Activated T-helper 2 cell treated with anti-CD3 and anti-CD28 coated beads, Interferon-gamma antibody, Interleukin-2, Interleukin-4, amounts not matched to agents 10 μg/mL and 5 μg/mL and 100 μg/mL, durations not matched to agents 14 hours and 24 hours and 36 hours (primary cell): ENCODE measurements around the gene FOXP3. TPM values are rescaled to one million over a fixed set of nuclear protein-coding genes. Genes with fewer than 3 reads are reported as not detected.

Experiments
- DNase-seq: peaks from one replicate; pipeline ENCODE4 v3.0.0; 2021; ENCODE audit warnings: low spot score
- H3K27ac Mint-ChIP-seq: one replicate; pipeline ENCODE4 v1.8.0; 2021; ENCODE audit warnings: mixed read lengths
- H3K27me3 Mint-ChIP-seq: one replicate; pipeline ENCODE4 v1.8.0; 2021; ENCODE audit warnings: low read depth, mixed read lengths
- H3K36me3 Mint-ChIP-seq: one replicate; pipeline ENCODE4 v1.8.0; 2021; ENCODE audit warnings: low read depth, mixed read lengths
- H3K4me1 Mint-ChIP-seq: one replicate; pipeline ENCODE4 v1.8.0; 2021; ENCODE audit warnings: low read depth, mixed read lengths
- H3K4me3 Mint-ChIP-seq: one replicate; pipeline ENCODE4 v1.8.0; 2021; ENCODE audit warnings: low read depth, mild to moderate bottlenecking, moderate library complexity, mixed read lengths
- H3K9me3 Mint-ChIP-seq: one replicate; pipeline ENCODE4 v1.8.0; 2021; ENCODE audit warnings: mixed read lengths
- intact Hi-C: fragments of 100-400 bp; cut with micrococcal nuclease; formaldehyde crosslinking; loops from one replicate; pipeline ENCODE4 v1.15.1; 2023
- total RNA-seq: library from RNA; stranded (reverse); gene quantifications from 2 replicates; pipeline ENCODE4 v1.2.3, GENCODE V29; 2022

The FOXP3 gene
- total RNA-seq, 1 donor from 2014 or later: 28.9 TPM

GRCh38 chrX:49238735-49239134 lies 25.8 kb downstream of the FOXP3 start:
- Mint-ChIP-seq H3K27ac (no peak overlapping the region), H3K36me3 (peaks cover 33% of the 10 kb centered on the region), H3K9me3 (no peaks in the 10 kb centered on the region), H3K4me1 (peaks cover 17% of the 10 kb centered on the region), H3K27me3 (no peaks in the 10 kb centered on the region), H3K4me3 (no peak overlapping the region)
- intact Hi-C loops: loop anchor here (5.0 kb wide), 1 partner anchor 46 kb away; no protein-coding TSS in a partner anchor
- DNase-seq: no peak

DNA sequence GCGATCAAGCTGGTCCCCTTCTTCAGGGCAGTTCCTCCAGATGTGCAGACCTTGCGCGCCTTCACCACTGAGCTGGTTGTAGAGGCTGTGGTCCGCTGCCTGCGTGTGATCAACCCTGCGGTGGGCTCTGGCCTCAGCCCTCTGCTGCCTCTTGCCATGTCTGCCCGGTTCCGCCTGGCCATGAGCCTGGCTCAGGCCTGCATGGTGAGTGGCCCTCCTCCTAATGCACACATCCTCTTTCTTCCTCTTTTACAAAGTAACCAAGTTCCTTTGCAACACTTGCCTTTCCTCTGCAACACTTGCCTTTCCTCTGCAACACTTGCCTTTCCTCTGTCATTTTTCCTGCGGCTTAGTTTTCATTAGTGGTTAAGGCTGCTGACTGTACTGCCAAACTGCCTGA lies 27.4 kb downstream of the FOXP3 start:
- Mint-ChIP-seq H3K36me3 (peaks cover 21% of the 10 kb centered on the region), H3K4me3 (peak overlapping the region; percentile 74), H3K27me3 (no peaks in the 10 kb centered on the region), H3K9me3 (no peaks in the 10 kb centered on the region), H3K4me1 (peaks cover 20% of the 10 kb centered on the region), H3K27ac (peak overlapping the region; percentile 79)
- intact Hi-C loops: loop anchor here (5.0 kb wide), 1 partner anchor 45 kb away; no protein-coding TSS in a partner anchor
- no peak for DNase-seq

- no peak overlapping the region for H3K4me3 Mint-ChIP-seq
Measured at GRCh38 chrX:49233887-49234555, 30.5 kb downstream of the FOXP3 start.

DNA sequence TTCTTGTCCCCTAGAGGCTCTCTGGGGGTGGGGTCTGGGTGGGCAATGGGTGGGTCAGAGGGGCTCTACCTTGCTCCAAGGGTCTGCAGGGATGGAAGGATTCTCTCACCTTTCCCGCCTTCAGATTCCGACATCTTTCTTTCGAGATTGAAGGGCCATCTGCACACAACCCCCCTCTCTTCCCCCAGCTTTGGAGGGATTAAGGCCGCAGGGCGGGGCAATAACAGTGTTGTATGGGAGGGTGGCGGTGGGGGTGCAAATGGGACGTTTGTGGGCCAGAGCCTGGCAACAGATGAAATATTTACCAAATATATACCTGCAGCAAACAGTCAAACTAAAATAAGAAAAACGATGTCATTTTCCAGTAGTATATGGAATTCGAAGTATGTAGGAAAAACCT lies 31.3 kb downstream of the FOXP3 start, which contains the start of gene CACNA1F:
Gene CACNA1F (minus strand): TSS at position 165 of the 400 bp plus-strand sequence. CDS start 31 bp downstream, at position 134.
- DNase-seq: no peak
- peaks cover 29% of the 10 kb centered on the region for H3K4me1 Mint-ChIP-seq
- H3K27ac Mint-ChIP-seq: no peak within 1 kb of the TSS
- no peak within 1 kb of the TSS for H3K4me3 Mint-ChIP-seq
- peaks cover 7% of the 10 kb centered on the region for H3K36me3 Mint-ChIP-seq
- intact Hi-C loops: no loop called here
- H3K27me3 Mint-ChIP-seq: no peaks in the 10 kb centered on the region
- H3K9me3 Mint-ChIP-seq: no peaks in the 10 kb centered on the region

More at GRCh38 chrX:49233887-49234555, 30.5 kb downstream of the FOXP3 start:
- Mint-ChIP-seq H3K27ac (no peak overlapping the region), H3K27me3 (no peaks in the 10 kb centered on the region), H3K4me1 (peaks cover 29% of the 10 kb centered on the region), H3K36me3 (peaks cover 7% of the 10 kb centered on the region), H3K9me3 (no peaks in the 10 kb centered on the region)
- no peak for DNase-seq
- intact Hi-C loops: loop anchor here (2.0 kb wide), 1 partner anchor 35 kb away; the partner anchor contains the start of gene PPP1R3F

DNA sequence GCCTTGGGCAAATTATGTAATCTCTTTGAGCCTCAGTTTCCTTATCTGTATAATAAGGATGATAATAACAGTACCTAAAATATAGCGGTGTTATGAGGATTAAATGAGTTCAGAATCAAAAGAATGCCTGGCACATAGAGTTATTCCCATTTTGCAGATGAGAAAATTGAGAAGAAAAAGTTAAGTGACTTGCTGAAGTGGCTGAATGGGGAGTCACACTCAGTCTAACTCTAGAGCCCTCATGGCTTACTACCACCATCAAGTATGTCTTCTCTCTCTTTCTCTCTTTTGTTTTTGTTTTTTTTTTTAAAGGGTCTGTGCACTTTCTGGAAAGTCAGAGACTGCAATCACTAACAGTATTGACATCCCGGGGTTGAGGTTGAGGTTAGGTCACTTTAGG lies 32.0 kb downstream of the FOXP3 start:
- H3K27ac Mint-ChIP-seq: no peak overlapping the region
- H3K9me3 Mint-ChIP-seq: no peaks in the 10 kb centered on the region
- DNase-seq: no peak
- H3K4me1 Mint-ChIP-seq: peaks cover 29% of the 10 kb centered on the region
- intact Hi-C loops: no loop called here
- peaks cover 7% of the 10 kb centered on the region for H3K36me3 Mint-ChIP-seq
- H3K4me3 Mint-ChIP-seq: no peak overlapping the region
- H3K27me3 Mint-ChIP-seq: no peaks in the 10 kb centered on the region

DNA sequence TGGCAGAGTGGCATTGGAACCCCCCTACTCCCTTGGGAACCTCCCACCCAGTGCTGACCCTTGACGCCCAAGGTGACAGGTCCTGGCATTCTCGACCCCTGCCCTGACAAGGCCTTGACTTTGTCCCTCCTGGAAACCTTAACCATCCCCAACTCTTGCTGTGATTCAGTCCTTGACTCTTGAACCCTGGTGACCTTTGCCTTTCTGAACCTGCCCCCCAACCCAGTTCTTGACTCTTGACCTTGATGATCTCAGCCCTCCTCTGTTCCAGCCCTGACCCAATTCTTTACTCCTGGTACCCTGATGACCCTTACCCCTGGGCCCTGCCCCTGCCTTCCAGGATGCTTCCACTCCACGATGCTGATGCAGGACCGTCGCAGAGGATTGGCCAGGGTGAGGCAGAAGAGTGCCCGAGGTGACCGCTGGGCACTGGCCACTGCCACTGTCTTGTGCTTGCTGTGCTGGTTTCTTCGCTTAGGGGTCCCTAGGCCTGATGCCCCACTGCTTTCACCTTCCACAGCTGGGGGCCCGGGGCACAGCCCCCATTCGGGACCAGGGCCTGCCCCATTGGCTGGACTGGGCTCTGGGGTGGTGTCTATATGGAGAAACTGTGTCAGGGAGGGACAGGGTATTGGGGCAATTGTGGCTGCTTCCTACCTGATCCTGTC lies 33.0 kb downstream of the FOXP3 start:
- peak overlapping the region; percentile 86 for H3K27ac Mint-ChIP-seq
- no peak for DNase-seq
- H3K4me1 Mint-ChIP-seq: peaks cover 18% of the 10 kb centered on the region
- no peaks in the 10 kb centered on the region for H3K27me3 Mint-ChIP-seq
- intact Hi-C loops: no loop called here
- no peaks in the 10 kb centered on the region for H3K9me3 Mint-ChIP-seq
- H3K36me3 Mint-ChIP-seq: no peaks in the 10 kb centered on the region
- H3K4me3 Mint-ChIP-seq: peak overlapping the region; percentile 68

DNA sequence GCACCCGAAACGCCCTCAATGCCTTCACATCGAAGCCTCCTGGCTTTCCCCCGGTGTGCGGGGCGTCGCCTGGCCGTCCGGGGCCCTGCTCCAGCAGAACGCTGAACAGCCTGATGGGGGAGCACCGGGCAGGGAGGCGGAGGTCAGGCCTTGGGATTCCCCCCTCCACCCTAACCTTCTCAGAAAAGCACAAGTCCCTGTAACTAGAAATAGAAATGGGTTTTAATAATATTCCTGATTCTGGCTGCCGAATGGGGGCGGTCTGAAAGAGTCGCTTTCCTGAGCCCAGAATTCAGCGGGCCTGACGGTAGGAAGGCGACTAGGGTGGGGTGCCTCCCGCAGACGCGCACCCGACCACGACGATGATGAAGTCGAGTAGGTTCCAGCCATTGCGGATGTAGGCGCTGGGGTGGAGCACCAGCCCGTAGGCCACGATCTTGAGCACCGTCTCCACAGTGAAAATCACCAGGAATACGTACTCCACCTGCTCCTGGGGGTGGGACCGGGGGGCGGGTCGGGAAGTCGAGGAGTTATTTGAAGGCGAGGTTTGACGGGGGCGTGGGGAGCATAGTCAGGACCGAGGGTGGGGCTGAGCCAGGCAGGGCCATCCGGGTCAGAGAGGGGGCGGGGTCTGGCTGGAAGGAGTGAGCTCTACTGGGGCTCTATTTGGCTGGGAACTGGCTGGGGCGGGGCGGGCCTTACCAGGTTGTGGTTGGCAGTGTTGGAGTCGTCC lies 33.8 kb downstream of the FOXP3 start:
- Mint-ChIP-seq H3K4me3 (peak overlapping the region; percentile 68), H3K36me3 (no peaks in the 10 kb centered on the region), H3K27ac (peak overlapping the region; percentile 86), H3K9me3 (no peaks in the 10 kb centered on the region), H3K27me3 (no peaks in the 10 kb centered on the region), H3K4me1 (peaks cover 16% of the 10 kb centered on the region)
- intact Hi-C loops: no loop called here
- DNase-seq: peak; percentile 52

DNA sequence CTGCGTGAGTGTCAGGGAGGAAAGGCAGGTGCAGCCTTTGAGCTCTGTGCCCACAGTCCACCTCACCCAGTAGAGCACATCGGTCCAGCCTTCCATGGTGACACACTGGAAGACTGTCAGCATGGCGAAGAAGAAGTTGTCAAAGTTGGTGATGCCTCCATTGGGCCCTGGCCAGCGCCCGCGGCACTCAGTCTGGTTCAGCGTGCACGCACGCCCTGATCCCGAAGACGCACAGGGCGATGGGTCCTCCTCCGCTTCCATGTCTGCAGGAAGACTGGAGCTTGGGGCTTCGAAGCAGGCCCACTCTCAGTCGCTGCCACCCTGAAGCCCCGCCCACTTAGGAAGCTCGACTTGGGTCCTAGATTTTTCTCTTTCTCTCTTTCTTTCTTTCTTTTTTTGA lies 36.3 kb downstream of the FOXP3 start:
- intact Hi-C loops: no loop called here
- no peaks in the 10 kb centered on the region for H3K27me3 Mint-ChIP-seq
- no peak overlapping the region for H3K4me3 Mint-ChIP-seq
- no peak overlapping the region for H3K27ac Mint-ChIP-seq
- no peak for DNase-seq
- H3K36me3 Mint-ChIP-seq: no peaks in the 10 kb centered on the region
- no peaks in the 10 kb centered on the region for H3K9me3 Mint-ChIP-seq
- peaks cover 15% of the 10 kb centered on the region for H3K4me1 Mint-ChIP-seq

DNA sequence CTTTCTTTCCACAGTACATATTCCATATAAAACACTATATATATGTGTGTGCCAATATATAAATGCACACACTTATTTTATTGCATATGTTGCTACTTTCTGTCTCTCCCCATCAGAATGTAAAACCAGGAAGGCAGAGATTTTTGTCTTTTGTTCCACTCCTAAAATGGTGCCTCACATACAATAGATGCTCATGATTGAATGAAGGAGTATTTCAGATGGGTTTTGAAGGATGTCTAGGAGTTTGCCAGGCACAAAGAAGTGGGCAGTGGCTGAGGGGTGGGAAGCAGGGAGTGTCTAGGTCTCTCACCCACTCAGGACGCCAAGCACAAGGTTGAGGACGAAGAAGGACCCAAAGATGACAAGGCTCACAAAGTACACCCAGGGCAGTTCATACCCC lies 36.8 kb downstream of the FOXP3 start:
- no peaks in the 10 kb centered on the region for H3K9me3 Mint-ChIP-seq
- no peak overlapping the region for H3K27ac Mint-ChIP-seq
- H3K36me3 Mint-ChIP-seq: no peaks in the 10 kb centered on the region
- intact Hi-C loops: no loop called here
- peaks cover 3% of the 10 kb centered on the region for H3K27me3 Mint-ChIP-seq
- H3K4me3 Mint-ChIP-seq: no peak overlapping the region
- no peak for DNase-seq
- H3K4me1 Mint-ChIP-seq: peaks cover 13% of the 10 kb centered on the region

GRCh38 chrX:49226946-49227345 lies 37.6 kb downstream of the FOXP3 start:
- Mint-ChIP-seq H3K36me3 (no peaks in the 10 kb centered on the region), H3K4me3 (no peak overlapping the region), H3K27ac (no peak overlapping the region), H3K4me1 (peaks cover 12% of the 10 kb centered on the region), H3K9me3 (no peaks in the 10 kb centered on the region), H3K27me3 (peaks cover 3% of the 10 kb centered on the region)
- intact Hi-C loops: no loop called here
- no peak for DNase-seq

GRCh38 chrX:49225858-49226257 lies 38.7 kb downstream of the FOXP3 start:
- Mint-ChIP-seq H3K4me3 (no peak overlapping the region), H3K4me1 (peaks cover 5% of the 10 kb centered on the region), H3K27ac (no peak overlapping the region), H3K9me3 (no peaks in the 10 kb centered on the region), H3K27me3 (peaks cover 5% of the 10 kb centered on the region), H3K36me3 (no peaks in the 10 kb centered on the region)
- intact Hi-C loops: no loop called here
- no peak for DNase-seq

DNA sequence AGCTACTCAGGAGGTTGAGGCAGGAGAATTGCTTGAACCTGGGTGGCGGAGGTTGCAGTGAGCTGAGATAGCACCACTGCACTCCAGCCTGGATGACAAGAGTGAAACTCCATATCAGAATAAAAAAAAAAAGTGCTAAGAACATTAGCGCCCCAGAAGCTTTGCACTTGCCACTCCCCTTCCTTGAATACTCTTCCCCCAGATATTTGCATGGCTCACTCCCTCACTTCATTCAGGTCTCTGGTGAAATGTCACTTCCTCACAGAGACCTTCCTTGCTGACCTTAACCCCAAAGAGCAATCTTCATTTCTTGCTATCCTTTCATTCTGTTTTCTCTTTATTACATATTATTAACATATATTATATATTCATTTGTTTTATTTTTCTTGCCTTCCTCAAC lies 42.6 kb downstream of the FOXP3 start:
- Mint-ChIP-seq H3K9me3 (no peaks in the 10 kb centered on the region), H3K27me3 (peaks cover 5% of the 10 kb centered on the region), H3K4me3 (no peak overlapping the region), H3K4me1 (no peaks in the 10 kb centered on the region), H3K36me3 (no peaks in the 10 kb centered on the region), H3K27ac (no peak overlapping the region)
- intact Hi-C loops: no loop called here
- DNase-seq: no peak

- Mint-ChIP-seq H3K4me1 (no peaks in the 10 kb centered on the region), H3K4me3 (no peak overlapping the region), H3K27ac (no peak overlapping the region), H3K36me3 (no peaks in the 10 kb centered on the region), H3K27me3 (peaks cover 5% of the 10 kb centered on the region), H3K9me3 (no peaks in the 10 kb centered on the region)
- intact Hi-C loops: no loop called here
- DNase-seq: no peak
Measured at GRCh38 chrX:49220100-49220499, 44.4 kb downstream of the FOXP3 start.
